ENCODE data around the gene ZNF827. TPM values are rescaled to one million over a fixed set of nuclear protein-coding genes. Genes with fewer than 3 reads are reported as not detected.

ZNF827 gene
- total and polyA plus RNA-seq, 3 experiments from 2014 or later = 6.9 to 32.5 (median 32.2) TPM

DNA sequence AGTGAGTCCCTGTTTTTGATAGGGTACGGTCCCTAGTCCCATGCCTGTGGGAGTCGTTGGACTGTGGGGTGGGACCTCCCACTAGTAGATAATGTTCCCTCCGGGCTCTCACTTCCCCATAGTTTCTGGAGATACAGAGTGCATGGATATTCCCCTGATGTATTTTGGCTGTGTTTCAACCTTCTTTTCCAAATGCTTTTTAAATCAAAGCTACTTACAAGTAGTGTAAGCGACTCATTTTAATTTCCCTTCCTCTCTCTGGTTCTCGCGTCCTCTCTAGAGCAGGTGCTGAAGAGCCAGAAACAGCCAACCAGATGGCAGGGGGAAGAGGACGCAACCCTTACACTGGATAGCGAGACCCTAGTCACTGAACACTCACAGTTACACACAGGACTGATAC lies 79.2 kb downstream of the ZNF827 start:
- H3K27ac Mint-ChIP-seq = no peak overlapping the region
- H3K9me3 Mint-ChIP-seq = no peaks in the 10 kb centered on the region
- no peak overlapping the region for H3K4me3 Mint-ChIP-seq
- Histone ChIP-seq H3K27ac (ENCODE audit: low read depth, low read length) (no peak overlapping the region), H3K9me3 (ENCODE audit: low read length) (no peaks in the 10 kb centered on the region), H3K4me1 (ENCODE audit: insufficient read depth, low read length) (no peaks in the 10 kb centered on the region), H3K27me3 (ENCODE audit: insufficient read depth, low read length, poor library complexity, severe bottlenecking) (no peaks in the 10 kb centered on the region), H3K36me3 (ENCODE audit: insufficient read depth, low read length) (no peaks in the 10 kb centered on the region), H3K4me3 (ENCODE audit: low read length) (no peak overlapping the region)
- peaks cover 0 to 47% (median 11%) of the 10 kb centered on the region in 3 donors for H3K36me3 Mint-ChIP-seq
- POLR2A ChIA-PET = no interaction called here
- CTCF ChIA-PET = interaction anchor here (1.5 kb wide), 1 partner anchor 15 kb away, joined by 3 read pairs; no protein-coding TSS in a partner anchor
- H3K27me3 Mint-ChIP-seq = no peaks in the 10 kb centered on the region
- peaks cover 0 to 2% (median 0%) of the 10 kb centered on the region in 3 donors for H3K4me1 Mint-ChIP-seq
- DNase-seq = no peak

DNA sequence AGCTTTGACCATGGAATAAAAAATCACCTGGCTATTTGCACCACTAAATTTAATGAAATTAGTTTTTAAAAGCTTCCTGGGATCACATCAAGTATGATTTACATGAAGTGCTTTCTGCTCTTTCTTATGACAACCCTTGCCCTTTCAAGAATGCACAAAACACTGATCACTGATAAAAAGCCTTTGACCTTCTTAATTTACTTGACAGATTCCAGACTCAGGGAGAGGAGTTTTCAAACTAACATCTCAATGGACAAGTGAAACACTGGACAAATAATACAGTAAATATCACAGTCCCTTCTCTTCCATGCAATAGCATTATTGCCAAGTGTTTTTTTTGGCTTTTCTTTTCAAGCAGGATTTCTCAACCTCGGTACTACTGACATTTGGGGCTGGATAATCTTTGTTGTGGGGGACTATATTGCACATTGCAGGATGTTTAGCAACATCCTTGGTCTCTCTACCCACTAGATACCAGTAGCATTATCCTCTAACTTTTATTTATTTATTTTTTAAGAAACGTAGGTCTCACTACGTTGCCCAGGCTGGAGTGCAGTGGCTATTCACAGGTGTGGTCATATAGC lies 86.3 kb downstream of the ZNF827 start:
- Mint-ChIP-seq H3K27me3 (no peaks in the 10 kb centered on the region), H3K4me1 (peaks cover 3 to 8% (median 7%) of the 10 kb centered on the region in 3 donors), H3K27ac (peak overlapping the region in 3 of 8 donors; percentile 17 to 35 (median 20)), H3K9me3 (no peaks in the 10 kb centered on the region), H3K36me3 (peaks cover 0 to 46% (median 8%) of the 10 kb centered on the region in 3 donors), H3K4me3 (no peak overlapping the region)
- ChIA-PET POLR2A (no interaction called here), CTCF (no interaction called here)
- H3K4me1 ChIP-seq (ENCODE audit: insufficient read depth, low read length) = no peaks in the 10 kb centered on the region
- H3K9me3 ChIP-seq (ENCODE audit: low read length) = no peaks in the 10 kb centered on the region
- no peak overlapping the region for H3K27ac ChIP-seq (ENCODE audit: low read depth, low read length)
- H3K36me3 ChIP-seq (ENCODE audit: insufficient read depth, low read length) = peaks cover 6% of the 10 kb centered on the region
- H3K27me3 ChIP-seq (ENCODE audit: insufficient read depth, low read length, poor library complexity, severe bottlenecking) = no peaks in the 10 kb centered on the region
- no peak for DNase-seq
- no peak overlapping the region for H3K4me3 ChIP-seq (ENCODE audit: low read length)

DNA sequence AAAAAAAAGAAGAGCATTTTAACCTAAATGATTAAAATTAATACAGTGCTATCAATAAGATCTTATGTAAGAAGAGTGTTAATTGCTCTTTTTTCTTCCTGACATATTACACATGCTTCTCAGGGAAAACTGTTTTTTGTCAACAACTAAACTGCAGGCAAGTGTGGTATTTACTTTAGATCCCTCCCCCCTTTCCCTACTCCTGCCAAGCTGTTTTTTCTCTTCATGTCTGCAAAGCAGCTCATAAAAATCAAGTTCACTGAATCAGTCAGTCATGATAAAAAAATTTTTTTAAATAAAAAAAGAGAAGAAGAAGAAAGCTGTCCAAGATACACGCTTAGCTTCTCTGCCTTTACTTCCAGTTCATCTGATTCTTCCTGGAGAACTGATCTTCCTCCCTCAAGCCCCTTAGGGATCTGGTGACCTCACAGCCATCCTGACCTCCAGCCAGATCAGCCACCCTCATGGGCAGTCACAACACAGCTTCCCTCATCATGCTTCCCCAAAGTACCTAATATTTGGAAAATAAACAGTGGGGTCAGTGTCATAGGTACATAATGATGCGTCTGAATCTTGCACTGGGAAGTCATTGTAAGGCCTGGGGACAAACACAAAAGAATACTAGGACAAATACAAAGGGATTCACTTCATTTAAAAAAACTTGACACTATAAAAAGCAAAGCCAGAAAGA lies 87.0 kb downstream of the ZNF827 start:
- Mint-ChIP-seq H3K36me3 (peaks cover 0 to 49% (median 10%) of the 10 kb centered on the region in 3 donors), H3K4me1 (peaks cover 3 to 7% (median 6%) of the 10 kb centered on the region in 3 donors), H3K9me3 (no peaks in the 10 kb centered on the region), H3K27ac (peak overlapping the region in 4 of 8 donors; percentile 20 to 94 (median 63)), H3K4me3 (no peak overlapping the region), H3K27me3 (no peaks in the 10 kb centered on the region)
- H3K27me3 ChIP-seq (ENCODE audit: insufficient read depth, low read length, poor library complexity, severe bottlenecking) = no peaks in the 10 kb centered on the region
- CTCF ChIA-PET = interaction anchor here (0.9 kb wide), 1 partner anchor 10 kb away, joined by 3 read pairs; no protein-coding TSS in a partner anchor
- H3K4me1 ChIP-seq (ENCODE audit: insufficient read depth, low read length) = no peaks in the 10 kb centered on the region
- H3K27ac ChIP-seq (ENCODE audit: low read depth, low read length) = no peak overlapping the region
- H3K9me3 ChIP-seq (ENCODE audit: low read length) = no peaks in the 10 kb centered on the region
- POLR2A ChIA-PET = no interaction called here
- H3K36me3 ChIP-seq (ENCODE audit: insufficient read depth, low read length) = peaks cover 6% of the 10 kb centered on the region
- no peak overlapping the region for H3K4me3 ChIP-seq (ENCODE audit: low read length)
- DNase-seq = no peak

DNA sequence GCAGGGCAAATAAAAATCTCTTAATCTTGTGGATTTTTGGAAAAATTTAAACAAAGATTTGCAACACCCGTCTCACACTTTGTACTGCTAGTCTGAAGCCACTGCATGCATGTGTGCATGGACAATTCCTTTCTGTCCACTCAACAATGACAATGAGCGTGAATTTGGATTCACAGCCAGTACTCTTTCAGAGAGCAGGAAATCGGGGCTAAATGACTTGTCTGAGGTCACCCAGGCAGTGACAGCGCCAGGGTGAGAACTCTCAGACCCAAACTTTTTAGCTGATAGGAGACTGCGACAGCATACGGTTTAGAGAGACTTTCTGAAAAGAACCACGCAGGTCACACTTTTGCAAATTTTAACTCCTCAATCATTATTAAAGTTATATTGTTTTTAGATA lies 90.9 kb downstream of the ZNF827 start:
- Histone ChIP-seq H3K36me3 (ENCODE audit: insufficient read depth, low read length) (peaks cover 6% of the 10 kb centered on the region), H3K27me3 (ENCODE audit: insufficient read depth, low read length, poor library complexity, severe bottlenecking) (no peaks in the 10 kb centered on the region), H3K4me3 (ENCODE audit: low read length) (no peak overlapping the region), H3K9me3 (ENCODE audit: low read length) (no peaks in the 10 kb centered on the region), H3K27ac (ENCODE audit: low read depth, low read length) (no peak overlapping the region), H3K4me1 (ENCODE audit: insufficient read depth, low read length) (no peaks in the 10 kb centered on the region)
- Mint-ChIP-seq H3K4me1 (peaks cover 22 to 23% (median 22%) of the 10 kb centered on the region in 3 donors), H3K27me3 (no peaks in the 10 kb centered on the region), H3K27ac (peak overlapping the region in 1 of 8 donors; percentile 3), H3K9me3 (no peaks in the 10 kb centered on the region), H3K4me3 (no peak overlapping the region), H3K36me3 (peaks cover 0 to 69% (median 17%) of the 10 kb centered on the region in 3 donors)
- DNase-seq = no peak
- ChIA-PET CTCF (no interaction called here), POLR2A (no interaction called here)

DNA sequence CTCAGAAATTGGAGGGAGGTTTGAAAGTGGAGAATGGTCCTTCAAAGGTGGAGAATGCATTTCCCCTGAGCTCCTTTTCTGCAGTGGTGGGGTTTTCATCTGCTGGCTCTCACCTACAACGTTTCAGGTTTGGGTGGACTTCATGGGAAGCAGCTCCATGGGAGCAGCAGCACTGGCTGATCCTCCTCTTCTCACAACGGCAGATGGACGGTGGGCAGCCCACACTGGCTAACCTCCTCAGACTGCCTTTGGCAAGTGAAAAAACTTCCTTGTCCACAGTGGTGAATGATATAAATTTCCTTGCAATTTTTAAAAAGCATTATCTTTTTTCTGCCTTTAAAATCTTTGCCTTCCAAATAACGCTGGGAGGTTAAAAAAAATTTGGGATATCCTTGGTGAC lies 93.5 kb downstream of the ZNF827 start:
- no peak overlapping the region for H3K4me3 ChIP-seq (ENCODE audit: low read length)
- peak overlapping the region in 3 of 8 donors; percentile 8 to 59 (median 39) for H3K27ac Mint-ChIP-seq
- no peak for DNase-seq
- no peaks in the 10 kb centered on the region for H3K4me1 ChIP-seq (ENCODE audit: insufficient read depth, low read length)
- no peaks in the 10 kb centered on the region for H3K27me3 Mint-ChIP-seq
- POLR2A ChIA-PET = no interaction called here
- peaks cover 6% of the 10 kb centered on the region for H3K36me3 ChIP-seq (ENCODE audit: insufficient read depth, low read length)
- H3K36me3 Mint-ChIP-seq = peaks cover 2 to 80% (median 28%) of the 10 kb centered on the region in 3 donors
- H3K27me3 ChIP-seq (ENCODE audit: insufficient read depth, low read length, poor library complexity, severe bottlenecking) = no peaks in the 10 kb centered on the region
- H3K4me3 Mint-ChIP-seq = no peak overlapping the region
- no peak overlapping the region for H3K27ac ChIP-seq (ENCODE audit: low read depth, low read length)
- H3K9me3 ChIP-seq (ENCODE audit: low read length) = no peaks in the 10 kb centered on the region
- CTCF ChIA-PET = interaction anchor here (1.3 kb wide), 1 partner anchor 69 kb away, joined by 3 read pairs; no protein-coding TSS in a partner anchor
- H3K4me1 Mint-ChIP-seq = peaks cover 16 to 25% (median 24%) of the 10 kb centered on the region in 3 donors
- no peaks in the 10 kb centered on the region for H3K9me3 Mint-ChIP-seq

DNA sequence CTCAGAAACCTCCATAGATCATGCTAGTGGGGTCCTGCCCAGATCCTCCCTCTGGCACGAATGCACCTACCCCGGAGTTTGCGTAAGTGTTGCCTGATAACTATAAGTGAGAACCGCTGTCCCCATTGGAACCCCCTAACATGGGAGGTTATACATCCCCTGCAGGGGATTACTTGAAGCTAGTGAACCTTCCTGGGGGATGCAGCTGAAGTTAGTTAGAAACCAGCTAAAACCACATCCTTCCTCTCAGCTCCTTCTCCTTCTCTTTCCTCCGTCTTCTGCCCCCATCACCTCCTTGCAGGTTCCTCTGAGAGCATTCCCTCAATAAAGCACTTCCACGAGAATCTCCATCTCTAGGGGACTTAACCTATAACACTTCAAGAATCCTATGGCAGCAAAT lies 95.0 kb downstream of the ZNF827 start:
- Histone ChIP-seq H3K27ac (ENCODE audit: low read depth, low read length) (no peak overlapping the region), H3K4me3 (ENCODE audit: low read length) (no peak overlapping the region), H3K4me1 (ENCODE audit: insufficient read depth, low read length) (no peaks in the 10 kb centered on the region), H3K9me3 (ENCODE audit: low read length) (no peaks in the 10 kb centered on the region), H3K27me3 (ENCODE audit: insufficient read depth, low read length, poor library complexity, severe bottlenecking) (no peaks in the 10 kb centered on the region), H3K36me3 (ENCODE audit: insufficient read depth, low read length) (peaks cover 4% of the 10 kb centered on the region)
- Mint-ChIP-seq H3K4me3 (peak overlapping the region in 2 of 7 donors; percentile 5 to 11), H3K9me3 (no peaks in the 10 kb centered on the region), H3K27ac (peak overlapping the region; percentile 1 to 82 (median 58)), H3K36me3 (peaks cover 4 to 78% (median 26%) of the 10 kb centered on the region in 3 donors), H3K27me3 (no peaks in the 10 kb centered on the region), H3K4me1 (peaks cover 16 to 31% (median 29%) of the 10 kb centered on the region in 3 donors)
- DNase-seq = no peak
- POLR2A ChIA-PET = interaction anchor here (1.0 kb wide), 1 partner anchor 93 kb away, joined by 3 read pairs; no protein-coding TSS in a partner anchor
- CTCF ChIA-PET = no interaction called here

DNA sequence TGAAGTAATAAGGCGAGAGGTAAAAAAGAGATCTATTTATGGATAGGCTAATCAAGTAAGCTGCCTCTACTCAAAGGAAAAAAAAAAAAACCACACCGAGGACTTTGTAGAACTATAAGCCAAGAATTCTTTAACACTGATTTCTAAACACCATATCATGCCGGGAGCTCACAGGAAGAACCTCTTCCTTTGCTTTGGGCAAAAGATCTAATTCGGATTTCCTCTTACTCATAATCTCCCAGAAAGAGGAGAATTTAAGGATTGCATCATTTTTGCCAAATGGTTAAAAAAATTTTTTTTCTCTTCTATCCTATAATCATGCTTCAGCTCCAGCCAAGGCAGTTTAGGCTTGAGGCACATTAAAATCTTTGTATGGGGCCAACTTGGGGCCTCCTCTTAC lies 95.5 kb downstream of the ZNF827 start:
- Histone ChIP-seq H3K27ac (ENCODE audit: low read depth, low read length) (no peak overlapping the region), H3K4me3 (ENCODE audit: low read length) (no peak overlapping the region), H3K9me3 (ENCODE audit: low read length) (no peaks in the 10 kb centered on the region), H3K4me1 (ENCODE audit: insufficient read depth, low read length) (no peaks in the 10 kb centered on the region), H3K27me3 (ENCODE audit: insufficient read depth, low read length, poor library complexity, severe bottlenecking) (no peaks in the 10 kb centered on the region), H3K36me3 (ENCODE audit: insufficient read depth, low read length) (no peaks in the 10 kb centered on the region)
- ChIA-PET POLR2A (interaction anchor here (1.0 kb wide), 1 partner anchor 94 kb away, joined by 3 read pairs; no protein-coding TSS in a partner anchor), CTCF (interaction anchor here (1.4 kb wide), 1 partner anchor 49 kb away, joined by 3 read pairs; no protein-coding TSS in a partner anchor)
- Mint-ChIP-seq H3K4me3 (no peak overlapping the region), H3K27ac (peak overlapping the region in 7 of 8 donors; percentile 4 to 82 (median 60)), H3K9me3 (no peaks in the 10 kb centered on the region), H3K36me3 (peaks cover 4 to 73% (median 26%) of the 10 kb centered on the region in 3 donors), H3K27me3 (no peaks in the 10 kb centered on the region), H3K4me1 (peaks cover 16 to 31% (median 29%) of the 10 kb centered on the region in 3 donors)
- DNase-seq = no peak
